Measurements from ENCODE around the gene ECM1.
A peak's percentile ranks its signal among the peaks of the same experiment; 100 is the strongest.

Gene ECM1

GRCh38 chr1:150513351-150513791, 5.5 kb downstream of the ECM1 start:
- DNase-seq, result no peak

DNA sequence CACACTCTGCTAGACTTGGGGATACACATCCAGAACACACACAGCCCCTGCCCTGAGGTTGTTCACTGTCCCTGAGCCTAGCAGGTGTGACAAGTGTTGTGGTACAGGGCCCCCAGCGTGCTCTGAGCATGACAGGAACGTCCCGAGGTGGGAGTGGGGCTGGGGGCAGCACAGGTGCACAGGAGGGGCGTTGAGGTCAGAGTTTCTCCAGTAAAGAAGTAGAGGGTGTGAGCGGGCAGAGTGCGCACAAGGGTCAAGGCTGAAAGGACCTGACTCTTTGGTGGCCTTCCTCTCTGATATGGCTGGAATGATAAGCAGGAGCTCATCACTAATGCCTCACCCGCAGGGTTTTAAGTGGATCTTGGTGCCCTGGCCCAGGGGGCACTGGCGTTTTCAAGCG, 6.4 kb downstream of the ECM1 start:
- DNase-seq, result no peak

GRCh38 chr1:150514913-150515327, 7.0 kb downstream of the ECM1 start:
- DNase-seq, result no peak

DNA sequence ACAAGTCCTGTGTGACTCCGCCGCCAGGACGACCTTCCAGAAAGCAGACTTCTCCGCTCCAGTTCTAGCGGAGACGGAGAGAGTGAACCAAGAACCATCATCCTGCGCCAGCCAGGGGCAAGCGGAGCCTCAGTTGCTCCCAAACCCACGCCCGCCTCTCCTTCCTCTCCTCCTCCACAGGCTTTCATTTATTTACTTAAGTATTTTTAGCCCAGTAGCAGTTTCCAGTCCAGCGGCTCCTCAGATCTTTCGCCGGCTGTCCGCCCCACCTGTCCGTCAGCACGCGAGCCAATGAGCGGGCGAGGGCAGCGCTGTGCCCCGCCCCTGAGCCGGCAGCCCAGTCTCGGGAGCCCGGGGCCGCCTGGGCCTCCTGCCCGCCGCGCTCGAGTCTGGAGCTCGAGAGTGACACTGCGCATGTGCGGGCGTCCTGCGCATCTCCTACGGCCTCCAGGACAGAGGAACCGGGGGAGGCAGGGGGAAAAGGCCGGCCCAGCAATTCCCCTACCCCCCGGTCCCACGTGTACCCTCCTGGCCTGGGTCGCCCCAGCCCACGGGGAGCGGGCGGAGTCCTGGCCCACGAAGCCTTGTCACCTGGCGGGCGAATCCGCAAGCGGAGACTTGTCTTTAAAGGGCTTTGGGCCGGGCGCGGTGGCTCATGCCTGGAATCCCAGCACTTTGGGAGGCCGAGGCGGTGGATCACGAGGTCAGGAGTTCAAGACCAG, 7.6 kb downstream of the ECM1 start, which contains the start of gene FALEC:
Gene FALEC (plus strand): TSS at position 425 of the 722 bp plus-strand sequence.
- peak; percentile 97 for DNase-seq

DNA sequence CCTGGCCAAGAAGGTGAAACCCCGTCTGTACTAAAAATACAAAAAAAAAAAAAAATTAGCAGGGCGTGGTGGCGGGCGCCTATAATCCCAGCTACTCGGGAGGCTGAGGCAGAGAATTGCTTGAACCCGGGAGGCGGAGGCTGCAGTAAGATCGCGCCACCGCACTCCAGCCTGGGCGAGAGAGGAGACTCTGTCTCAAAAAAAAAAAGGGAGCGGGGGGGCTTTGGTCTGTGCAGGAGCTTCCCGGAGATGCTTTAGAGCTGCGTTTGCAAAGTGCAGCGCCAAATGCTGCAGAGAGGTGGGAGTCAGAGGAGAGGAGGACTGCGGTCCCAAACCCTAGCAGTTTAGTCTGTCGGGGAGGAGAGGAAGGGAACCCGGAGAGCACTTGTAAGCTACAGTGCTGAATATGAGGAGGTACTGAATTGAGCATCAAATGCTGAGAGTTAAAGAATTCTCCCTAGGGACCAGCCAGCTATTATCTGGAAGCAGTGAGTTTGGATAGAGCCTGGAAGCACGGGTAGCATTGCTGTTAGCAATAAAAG, 8.2 kb downstream of the ECM1 start:
- no peak for DNase-seq

DNA sequence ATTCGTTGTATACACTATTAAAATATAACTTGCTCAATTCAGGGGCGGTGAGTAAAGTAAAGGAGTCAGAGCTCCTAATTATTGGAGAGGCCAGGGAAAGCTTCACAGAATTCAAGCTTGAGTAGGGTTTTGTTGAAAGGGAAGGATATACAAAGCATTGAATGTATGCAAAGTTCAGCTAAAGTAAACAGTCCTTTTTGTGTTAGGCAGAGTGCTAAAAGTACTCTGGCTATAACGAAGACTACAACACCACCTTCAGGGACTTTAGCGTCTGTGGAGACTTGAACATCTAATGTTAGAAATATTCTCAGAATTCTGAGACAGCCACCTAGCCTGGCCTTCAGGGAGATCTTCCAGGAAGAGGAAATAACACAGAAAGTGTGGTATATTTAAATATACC, 8.7 kb downstream of the ECM1 start:
- no peak for DNase-seq

DNA sequence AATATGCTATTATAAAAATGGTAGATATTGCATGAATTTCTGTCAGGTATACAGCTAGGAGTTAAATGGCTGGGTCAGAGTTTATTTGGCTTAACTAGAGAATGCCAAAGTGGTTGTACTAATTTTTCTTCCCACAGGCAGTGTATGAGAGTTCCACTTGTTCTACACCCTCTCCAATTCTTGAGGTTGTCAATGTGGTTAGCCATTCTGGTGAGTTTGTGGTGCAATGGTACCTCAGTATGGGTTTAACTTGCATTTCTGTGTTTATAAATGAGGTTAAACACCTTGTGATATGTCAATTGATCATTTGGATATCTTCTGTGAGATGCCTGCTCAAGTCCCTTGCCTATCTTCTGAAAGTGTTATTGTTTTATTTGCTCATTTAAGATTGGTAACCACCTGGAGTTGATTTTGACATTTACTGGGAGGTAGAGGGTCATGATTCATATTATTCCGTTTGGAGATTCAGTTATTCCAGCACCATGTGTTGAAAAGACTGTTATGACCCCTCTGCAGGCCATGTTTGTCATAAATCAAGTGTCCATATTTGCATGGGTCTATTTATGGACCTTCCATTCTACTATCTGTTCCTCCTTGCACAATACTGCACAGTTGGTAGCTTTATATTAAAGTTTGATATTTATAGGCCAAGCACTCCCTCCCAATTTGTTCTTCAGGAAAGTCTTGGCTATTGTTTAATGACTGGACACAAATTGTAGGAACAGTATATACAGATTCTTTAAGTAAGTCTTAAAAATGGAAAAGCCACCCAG, 13.5 kb downstream of the ECM1 start:
- no peak for DNase-seq

GRCh38 chr1:150525348-150525747, 17.4 kb downstream of the ECM1 start:
- no peak for DNase-seq

DNA sequence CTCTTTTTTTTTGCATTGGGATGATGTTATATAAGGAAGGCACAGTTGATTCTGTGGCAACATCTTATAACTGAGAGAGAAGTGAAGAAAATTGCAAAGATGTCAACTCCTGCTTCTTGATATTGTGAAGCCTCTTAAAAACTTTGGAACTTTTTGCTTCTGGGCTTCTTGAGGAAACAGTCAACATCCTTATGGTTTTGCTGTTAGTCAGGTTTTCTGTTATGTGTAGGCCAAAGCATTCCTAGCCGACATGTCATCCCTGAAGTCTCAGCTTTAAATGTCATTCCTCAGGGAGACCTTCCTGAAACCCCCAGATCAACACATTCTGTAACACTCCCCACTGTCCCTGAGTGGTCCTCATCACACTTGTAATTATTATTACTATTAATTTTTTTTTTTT, 20.3 kb downstream of the ECM1 start:
- no peak for DNase-seq

GRCh38 chr1:150529017-150529416, 21.1 kb downstream of the ECM1 start:
- no peak for DNase-seq

DNA sequence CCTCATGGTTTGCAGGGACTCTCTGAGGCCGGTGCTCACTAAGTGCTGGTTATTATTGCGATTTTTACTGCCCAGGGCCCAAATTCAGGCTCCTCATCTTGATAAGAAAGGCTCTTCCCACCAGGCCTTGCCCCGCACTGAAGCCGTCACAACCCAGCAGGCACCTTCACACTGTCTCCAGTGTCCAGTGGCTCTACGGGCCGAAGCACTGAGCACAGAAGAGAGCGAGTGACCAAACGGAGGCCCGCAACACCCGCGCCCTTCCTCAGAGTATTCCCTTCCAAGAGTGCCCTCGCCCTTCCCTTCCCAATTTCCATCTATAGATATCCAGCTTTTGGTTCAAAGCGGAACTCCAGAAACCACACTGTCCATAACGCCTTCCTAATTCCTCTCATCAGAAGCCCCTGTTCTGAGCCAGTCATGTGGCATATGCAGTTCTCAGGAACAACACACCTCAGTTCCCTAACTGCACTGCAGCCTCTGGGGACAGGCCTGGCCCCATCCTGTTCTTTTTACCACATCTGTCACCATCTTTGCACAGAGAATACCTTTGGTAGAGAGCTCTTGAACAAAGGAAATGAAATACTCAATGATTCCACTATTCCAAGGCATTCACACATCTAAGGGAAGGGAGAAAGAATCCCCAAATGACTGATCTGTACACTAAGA, 22.7 kb downstream of the ECM1 start:
- DNase-seq, result no peak

DNA sequence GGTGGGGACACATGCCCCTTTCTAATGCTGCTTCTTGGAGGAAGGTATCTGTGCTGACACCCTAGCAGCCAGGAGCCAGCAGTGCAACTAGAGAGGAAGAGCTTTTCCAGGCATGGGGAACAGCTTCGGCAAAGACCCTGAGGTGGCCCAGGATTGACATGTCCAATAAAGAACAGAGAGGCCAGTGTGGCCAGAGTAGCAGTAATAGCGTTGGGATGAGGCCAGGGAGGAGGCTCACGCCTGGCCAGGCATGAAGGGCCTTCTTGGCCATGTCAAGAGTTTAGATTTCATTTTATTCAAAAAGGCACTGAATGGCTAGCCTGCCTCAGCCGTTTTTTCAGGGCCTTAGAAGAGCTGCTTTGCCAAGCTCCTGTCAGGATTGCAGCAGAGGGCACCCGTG, 25.0 kb downstream of the ECM1 start:
- DNase-seq, result no peak

DNA sequence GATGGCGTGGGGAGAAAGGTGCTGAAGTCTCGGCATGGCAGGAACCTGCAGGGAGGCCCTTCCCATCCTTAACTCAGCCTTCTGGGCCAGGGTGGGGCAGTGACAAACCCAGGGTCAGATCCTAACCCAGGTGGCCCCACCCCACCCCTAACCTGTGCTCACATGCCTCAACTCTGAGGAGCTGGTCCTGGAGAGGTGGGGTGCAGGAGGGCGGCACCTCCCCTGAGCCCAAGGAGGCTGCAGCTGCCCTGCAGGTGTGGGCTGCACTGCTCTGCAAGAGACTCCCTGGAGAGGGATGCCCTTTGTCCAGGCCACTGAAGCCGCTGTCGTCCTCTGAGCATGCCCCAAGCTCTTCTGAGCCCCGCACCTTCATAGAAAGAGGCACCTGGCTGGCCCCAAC, 26.1 kb downstream of the ECM1 start:
- DNase-seq, result no peak

DNA sequence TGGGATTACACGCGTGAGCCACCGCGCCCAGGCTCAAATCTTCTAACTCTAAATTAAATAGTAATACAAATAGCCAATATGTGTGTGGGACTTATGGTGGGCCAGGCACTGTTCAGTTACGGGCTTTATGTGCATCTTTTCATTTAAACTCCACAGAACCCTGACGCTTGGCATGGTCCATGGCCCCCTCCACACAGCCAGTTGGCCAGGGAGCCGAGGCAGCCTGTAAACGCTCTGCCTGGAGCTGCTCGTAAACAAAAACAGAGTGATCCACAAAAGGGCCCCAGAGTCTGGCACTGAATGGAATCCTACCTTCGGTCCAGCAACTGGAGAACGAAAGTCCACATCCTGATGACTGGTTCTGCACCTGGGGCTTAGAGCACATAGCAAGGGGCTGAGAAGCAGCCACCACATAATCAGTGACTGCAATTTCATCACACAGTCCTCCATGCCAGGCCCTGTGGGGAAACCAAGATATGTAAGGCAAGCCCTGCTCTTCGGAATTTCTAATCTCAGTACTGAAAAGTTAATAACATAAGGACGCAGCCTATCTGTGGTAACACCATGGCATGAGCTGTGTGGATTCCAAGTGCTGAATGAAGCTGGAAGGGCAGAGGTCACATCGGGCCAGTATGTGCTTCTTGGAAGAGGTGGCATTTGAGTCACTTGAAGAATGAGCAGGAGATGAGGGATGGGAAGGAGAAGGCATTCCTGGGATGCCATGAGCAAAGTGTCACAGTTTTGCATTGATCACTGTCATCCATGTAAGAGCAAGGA, 27.8 kb downstream of the ECM1 start:
- no peak for DNase-seq

DNA sequence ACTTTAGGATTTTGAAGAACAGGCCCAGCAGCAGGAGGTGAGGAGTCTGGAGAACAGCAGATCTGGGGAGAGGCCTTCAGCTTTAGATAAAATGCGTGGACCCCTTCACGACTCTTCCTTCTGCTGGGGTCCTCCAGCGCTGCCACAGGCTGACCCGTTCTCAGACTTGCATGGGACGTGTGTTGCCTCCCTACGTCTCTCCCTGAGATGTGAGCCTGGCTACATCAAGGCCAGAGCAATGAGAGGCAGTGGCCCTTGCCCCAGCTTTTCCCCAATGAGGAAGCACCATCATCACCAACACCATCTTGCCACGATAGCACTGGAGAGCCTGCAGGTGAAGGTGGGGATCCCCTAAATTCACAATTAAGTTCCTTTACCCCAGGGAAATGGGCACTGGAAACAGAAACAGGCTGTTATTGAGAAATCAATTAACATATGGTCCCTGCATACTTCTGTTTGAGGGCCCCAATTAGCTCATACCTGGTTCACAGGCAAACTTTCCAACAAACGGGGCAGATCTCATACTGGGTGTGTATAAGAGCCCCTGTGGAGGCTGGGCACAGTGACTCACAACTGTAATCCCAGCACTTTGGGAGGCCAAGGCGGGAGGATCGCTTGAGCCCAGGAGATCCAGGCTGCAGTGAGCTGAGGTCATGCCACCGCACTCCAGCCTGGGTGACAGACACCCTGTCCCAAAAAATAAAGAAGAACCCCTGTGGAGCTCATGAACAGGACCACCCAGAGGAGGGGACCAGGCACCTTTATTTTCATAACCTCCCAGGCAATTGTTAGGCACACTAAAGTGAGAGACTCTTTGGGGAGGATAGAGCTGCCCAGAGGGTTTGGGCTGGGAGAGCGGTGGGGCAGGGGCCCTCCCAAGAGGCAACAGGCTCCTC, 29.2 kb downstream of the ECM1 start:
- no peak for DNase-seq

DNA sequence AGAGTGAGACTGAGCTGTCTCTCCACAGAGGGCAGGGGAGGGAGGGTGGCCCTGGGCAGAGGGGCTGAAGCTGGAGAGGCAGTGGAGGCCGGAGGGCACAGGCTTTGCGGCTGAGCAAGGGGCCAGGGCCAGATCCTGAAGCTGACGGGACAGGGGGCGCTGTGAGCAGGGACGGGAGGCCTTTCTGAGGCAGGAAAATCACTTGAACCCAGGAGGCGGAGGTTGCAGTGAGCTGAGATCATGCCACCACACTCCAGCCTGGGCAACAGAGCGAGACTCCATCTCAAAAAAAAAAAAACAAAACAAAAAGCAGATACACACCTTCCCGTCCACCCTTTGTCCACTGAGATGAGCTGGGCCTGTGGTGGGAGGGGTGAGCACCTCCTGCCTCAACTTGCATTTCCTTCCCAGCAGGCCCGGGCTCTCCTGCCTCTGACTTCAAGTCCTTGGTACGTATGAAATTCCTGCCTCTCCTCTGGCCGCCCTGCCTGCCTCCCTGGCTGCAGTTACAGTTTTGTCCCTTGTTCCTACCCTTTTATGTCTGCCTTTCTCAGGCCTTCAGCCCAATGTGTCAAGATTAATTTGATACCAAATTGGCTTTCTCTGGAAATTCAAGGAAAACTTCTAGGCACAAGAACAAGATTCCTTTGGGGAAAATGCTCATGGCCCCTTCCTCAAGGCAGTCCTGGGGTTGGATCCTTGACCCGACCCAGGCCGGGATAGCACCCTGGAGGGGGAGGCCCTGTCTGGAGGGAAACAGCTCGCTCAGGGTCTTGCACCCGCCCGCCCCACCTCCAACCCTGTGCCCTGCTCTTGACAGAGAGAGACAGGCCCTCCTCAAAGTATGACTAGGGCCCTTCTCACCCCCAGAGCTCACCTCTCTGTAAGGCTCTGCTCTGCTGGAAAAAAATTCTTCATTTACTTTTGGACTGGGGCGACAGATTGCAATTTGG, 30.1 kb downstream of the ECM1 start:
- DNase-seq, result no peak

GRCh38 chr1:150543500-150544143, 35.7 kb downstream of the ECM1 start:
- DNase-seq, result no peak

GRCh38 chr1:150544204-150544603, 36.3 kb downstream of the ECM1 start:
- DNase-seq, result no peak

DNA sequence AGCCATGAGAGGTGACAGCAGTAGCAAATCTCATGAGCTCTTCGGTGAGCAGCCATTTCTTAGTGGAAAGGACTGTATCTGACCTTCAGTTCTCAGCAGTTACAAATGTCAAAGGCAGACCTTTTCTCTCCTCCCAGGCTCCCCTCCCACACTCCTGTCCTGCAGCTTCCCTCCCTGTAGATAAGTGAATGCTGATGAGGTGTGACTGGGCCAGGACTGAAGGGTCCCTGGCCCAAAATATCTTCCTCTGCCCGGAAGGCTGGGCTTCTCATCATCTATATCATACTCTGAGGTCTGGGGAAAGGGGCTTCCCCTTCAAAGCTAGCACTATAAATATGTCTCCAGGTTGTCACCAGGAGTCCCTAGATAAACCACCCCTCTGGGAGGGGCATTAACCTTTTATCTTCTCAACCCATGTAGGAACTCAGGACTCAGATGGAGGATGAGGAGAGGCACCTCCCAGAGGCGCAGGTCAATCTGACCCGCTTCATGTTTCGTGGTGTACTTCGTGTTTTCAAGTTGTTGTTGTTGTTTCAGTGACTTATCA, 37.6 kb downstream of the ECM1 start:
- DNase-seq, result no peak
